OCI-M2 (cell line): ENCODE measurements around the gene MCUR1.
"Not testable (repeated sequence)": the region's sequence is repeated elsewhere in the genome, so short reads cannot be mapped to it uniquely, and the experiment has no call there.

Experiments used
- DNase-seq: peaks from one replicate; lab custom pipeline; 2025; ENCODE audit not compliant: unreplicated experiment; lab: John Stamatoyannopoulos, UW

MCUR1 gene

GRCh38 chr6:13780162-13780561, 34.2 kb downstream of the MCUR1 start:
- DNase-seq = not testable (repeated sequence)

- no peak for DNase-seq
Measured at GRCh38 chr6:13778028-13778427, 36.3 kb downstream of the MCUR1 start.

GRCh38 chr6:13776602-13777001, 37.8 kb downstream of the MCUR1 start:
- no peak for DNase-seq

- DNase-seq = not testable (repeated sequence)
Measured at GRCh38 chr6:13775466-13775865, 38.9 kb downstream of the MCUR1 start.

- DNase-seq = not testable (repeated sequence)
Measured at GRCh38 chr6:13772358-13773030, 41.9 kb downstream of the MCUR1 start.

- no peak for DNase-seq
Measured at GRCh38 chr6:13769655-13770053, 44.7 kb downstream of the MCUR1 start.

GRCh38 chr6:13769034-13769654, 45.2 kb downstream of the MCUR1 start:
- no peak for DNase-seq

GRCh38 chr6:13767121-13767808, 47.1 kb downstream of the MCUR1 start:
- no peak for DNase-seq

GRCh38 chr6:13766201-13766634, 48.1 kb downstream of the MCUR1 start:
- DNase-seq = no peak

- DNase-seq = no peak
Measured at GRCh38 chr6:13765570-13765969, 48.8 kb downstream of the MCUR1 start.

GRCh38 chr6:13764996-13765395, 49.4 kb downstream of the MCUR1 start:
- DNase-seq = no peak

- DNase-seq = no peak
Measured at GRCh38 chr6:13763740-13764381, 50.5 kb downstream of the MCUR1 start.

- no peak for DNase-seq
Measured at GRCh38 chr6:13762611-13763441, 51.5 kb downstream of the MCUR1 start.

- DNase-seq = no peak
Measured at GRCh38 chr6:13761361-13762036, 52.9 kb downstream of the MCUR1 start.

- DNase-seq = no peak
Measured at GRCh38 chr6:13760307-13761304, 53.8 kb downstream of the MCUR1 start.

- DNase-seq = no peak
Measured at GRCh38 chr6:13759025-13759424, 55.3 kb downstream of the MCUR1 start.

GRCh38 chr6:13754644-13755043, 59.7 kb downstream of the MCUR1 start:
- DNase-seq = no peak

- DNase-seq = no peak
Measured at GRCh38 chr6:13743736-13744127, 70.6 kb downstream of the MCUR1 start.
